Measurements from ENCODE around the gene CACNA1E.
"Not testable (repeated sequence)": the region's sequence is repeated elsewhere in the genome, so short reads cannot be mapped to it uniquely, and the experiment has no call there.

Gene CACNA1E

GRCh38 chr1:181832173-181832880 is 349.0 kb downstream of the CACNA1E start:
- not testable (repeated sequence) for DNase-seq

- no peak for DNase-seq
Measured at GRCh38 chr1:181846001-181846645, 362.8 kb downstream of the CACNA1E start.

GRCh38 chr1:181846681-181847080 is 363.4 kb downstream of the CACNA1E start:
- DNase-seq = no peak

- no peak for DNase-seq
Measured at GRCh38 chr1:181849071-181849470, 365.8 kb downstream of the CACNA1E start.

GRCh38 chr1:181854212-181854611 is 370.9 kb downstream of the CACNA1E start:
- DNase-seq = not testable (repeated sequence)

- DNase-seq = no peak
Measured at GRCh38 chr1:181855380-181855779, 372.1 kb downstream of the CACNA1E start.
